ENCODE data around the gene PKIG. TPM values are rescaled to one million over a fixed set of nuclear protein-coding genes. Genes with fewer than 3 reads are reported as not detected.

The PKIG gene
- total and polyA plus RNA-seq, 2 of the 8 experiments (the other 6 are each of a cell fraction or from before 2014, with no cell fraction given): 26.7 to 34.3 TPM

- no peak overlapping the region for H3K9ac ChIP-seq (replicated peaks in 1 of 4; ENCODE audit: extremely low read depth in 1 of 4, low read depth in 3 of 4, low read length in 3 of 4)
- H3K23me2 ChIP-seq (ENCODE audit: low read depth, low read length): no peaks in the 10 kb centered on the region
- H3K56ac ChIP-seq (replicated peaks; ENCODE audit: insufficient read length, low read depth, low read length): no peak overlapping the region
- DNase-seq (ENCODE audit: low read depth in 1 of 2, low spot score in 2 of 2): no peak
- no peak overlapping the region for H3K27ac ChIP-seq (ENCODE audit: low read depth, low read length)
- H2BK15ac ChIP-seq (ENCODE audit: low read length): no peak overlapping the region
- peaks cover 12 to 20% (median 17%) of the 10 kb centered on the region in 4 experiments for H3K4me1 ChIP-seq (replicated peaks in 1 of 4; ENCODE audit: control insufficient read depth in 3 of 4, insufficient read depth in 4 of 4, low read length in 3 of 4)
- H3K79me2 ChIP-seq (ENCODE audit: control insufficient read depth in 1 of 2, insufficient read depth in 2 of 2, low read length in 2 of 2): no peaks in the 10 kb centered on the region
- no peak overlapping the region for H3K4me3 ChIP-seq (ENCODE audit: extremely low read depth in 1 of 4, insufficient read depth in 2 of 4, low read depth in 3 of 4, low read length in 4 of 4)
- TF ChIP-seq, protein P1, sequence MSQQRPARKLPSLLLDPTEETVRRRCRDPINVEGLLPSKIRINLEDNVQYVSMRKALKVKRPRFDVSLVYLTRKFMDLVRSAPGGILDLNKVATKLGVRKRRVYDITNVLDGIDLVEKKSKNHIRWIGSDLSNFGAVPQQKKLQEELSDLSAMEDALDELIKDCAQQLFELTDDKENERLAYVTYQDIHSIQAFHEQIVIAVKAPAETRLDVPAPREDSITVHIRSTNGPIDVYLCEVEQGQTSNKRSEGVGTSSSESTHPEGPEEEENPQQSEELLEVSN (IDR thresholded peaks at IDR 0.05): no peak
- TF ChIP-seq KDM5A (IDR thresholded peaks at IDR 0.05; ENCODE audit: low read length): no peak
- no peak for TF ChIP-seq GABPA (IDR thresholded peaks at IDR 0.05; ENCODE audit: borderline replicate concordance, insufficient read depth, low read length)
- TF ChIP-seq YY1 (IDR thresholded peaks at IDR 0.05; ENCODE audit: low read depth, low read length): no peak
- TF ChIP-seq SIN3A (conservative IDR thresholded peaks at IDR 0.05 in 1 of 2, IDR thresholded peaks at IDR 0.05 in 1 of 2; ENCODE audit: low read depth in 1 of 2, low read length in 2 of 2): no peak
- no peak for TF ChIP-seq CHD2 (IDR thresholded peaks at IDR 0.05; ENCODE audit: low read length)
- TF ChIP-seq ASH2L (IDR thresholded peaks at IDR 0.05; ENCODE audit: low read length): no peak
- no peak for TF ChIP-seq RBBP5 (IDR thresholded peaks at IDR 0.05; ENCODE audit: borderline replicate concordance, low read depth, low read length)
- no peak for TF ChIP-seq USF2 (IDR thresholded peaks at IDR 0.05; ENCODE audit: low read length)
- H2BK5ac ChIP-seq (ENCODE audit: low read depth, low read length): no peak overlapping the region
- ChIA-PET CTCF (ENCODE audit: partially characterized antibody) (interaction anchor here (0.9 to 2.5 kb wide), 2 partner anchors 10 to 82 kb away, joined by 5 to 10 read pairs; no protein-coding TSS in a partner anchor), POLR2A (ENCODE audit: partially characterized antibody) (no interaction called here)
- H3K27me3 ChIP-seq (replicated peaks in 1 of 4; ENCODE audit: control insufficient read depth in 3 of 4, extremely low read depth in 1 of 4, insufficient read depth in 3 of 4, low read length in 3 of 4): no peaks in the 10 kb centered on the region; a peak in 1 of 7 replicates
- no peak overlapping the region for H2BK20ac ChIP-seq (ENCODE audit: low read length)
- H3K14ac ChIP-seq (ENCODE audit: insufficient read length): no peak overlapping the region
- no peak overlapping the region for H3K23ac ChIP-seq (ENCODE audit: insufficient read length)
- H4K91ac ChIP-seq (replicated peaks; ENCODE audit: insufficient read length, low read length): no peak overlapping the region
- H2AFZ ChIP-seq (ENCODE audit: low read length): no peak overlapping the region
- no peak overlapping the region for H3K18ac ChIP-seq (ENCODE audit: extremely low read depth, low read length)
- 94% methylated on average over 11 of the region's 11 CpGs; no CpG with 5 or more reads in 1 of the 2 experiments for WGBS, 2 experiments (ENCODE audit: extremely low coverage in 1 of 2, insufficient coverage in 1 of 2, insufficient read length in 1 of 2, insufficient replicate concordance in 2 of 2, low coverage in 1 of 2, low lambda C conversion rate in 2 of 2, missing lambda C conversion rate in 1 of 2)
- H2BK12ac ChIP-seq (ENCODE audit: low read depth, low read length): no peak overlapping the region
- peak overlapping the region; percentile 28; the same call in 1 of the 2 replicates for H4K8ac ChIP-seq (ENCODE audit: extremely low read depth, insufficient read depth, low read length)
- H3K4ac ChIP-seq (replicated peaks; ENCODE audit: insufficient read length, low read depth, low read length): no peak overlapping the region
- H3K36me3 ChIP-seq (ENCODE audit: control insufficient read depth in 2 of 4, insufficient read depth in 4 of 4, low read length in 3 of 4): no peaks in the 10 kb centered on the region
- FAIRE-seq: no peak
- H4K5ac ChIP-seq (ENCODE audit: insufficient read length, low read depth, low read length): no peak overlapping the region
- H2BK120ac ChIP-seq (replicated peaks; ENCODE audit: low read depth, low read length): no peak overlapping the region
- H4K20me1 ChIP-seq (replicated peaks in 1 of 2; ENCODE audit: control insufficient read depth in 1 of 2, insufficient read depth in 2 of 2, low read length in 2 of 2): no peaks in the 10 kb centered on the region
- H3K79me1 ChIP-seq (ENCODE audit: low read depth, low read length): no peaks in the 10 kb centered on the region
- no peak overlapping the region for H3K4me2 ChIP-seq (ENCODE audit: insufficient read depth in 1 of 2, low read depth in 2 of 2, low read length in 2 of 2)
- no peak overlapping the region for H2AK5ac ChIP-seq (ENCODE audit: low read depth, low read length)
- no peaks in the 10 kb centered on the region for H3K9me3 ChIP-seq (ENCODE audit: insufficient read depth in 2 of 2, low read depth in 1 of 2, low read length in 1 of 2)
Measured at GRCh38 chr20:44600758-44601201, 18.4 kb downstream of the PKIG start.
